HCEC 1CT (cell line): ENCODE measurements around the gene TMEM154.

Experiments
- DNase-seq: peaks from one replicate; pipeline ENCODE4 v3.0.0-alpha.2; 2017

TMEM154 gene

DNA sequence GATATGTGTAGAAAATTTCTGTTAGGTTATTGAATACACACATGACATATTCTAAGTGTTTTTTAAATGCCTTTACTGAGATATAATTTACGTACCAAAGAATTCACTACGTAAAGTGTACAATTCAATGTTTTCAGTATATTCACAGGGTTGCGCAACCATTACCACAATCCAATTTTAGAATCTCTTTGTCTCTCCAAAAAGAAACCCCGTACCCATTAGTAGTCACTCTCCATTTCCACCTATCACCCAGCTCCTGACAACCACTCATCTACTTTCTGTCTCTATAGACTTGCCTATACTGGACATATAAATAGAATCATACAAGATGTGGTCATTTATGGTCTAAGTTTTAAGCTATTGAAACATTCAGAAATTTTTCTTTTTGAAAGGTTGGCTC, 90.9 kb downstream of the TMEM154 start:
- no peak for DNase-seq

GRCh38 chr4:152587127-152587526, 92.7 kb downstream of the TMEM154 start:
- DNase-seq: no peak

DNA sequence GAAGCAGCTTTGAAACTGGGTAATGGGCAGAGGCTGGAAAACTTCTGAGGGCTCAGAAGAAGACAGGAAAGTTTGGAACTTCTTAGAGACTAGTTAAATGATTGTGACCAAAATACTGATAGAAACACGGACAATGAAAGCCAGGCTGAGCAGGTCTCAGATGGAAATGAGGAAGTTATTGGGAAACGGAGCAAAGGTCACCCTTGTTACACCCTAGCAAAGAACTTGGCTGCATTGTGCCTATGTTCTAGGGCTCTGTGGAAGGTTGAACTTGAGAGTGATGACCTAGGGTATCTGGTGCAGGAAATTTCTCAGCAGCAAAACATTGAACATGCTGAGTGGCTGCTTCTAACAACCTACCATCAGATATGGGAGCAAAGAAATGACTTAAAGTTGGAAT, 93.1 kb downstream of the TMEM154 start:
- no peak for DNase-seq

GRCh38 chr4:152585023-152585441, 94.8 kb downstream of the TMEM154 start:
- no peak for DNase-seq

DNA sequence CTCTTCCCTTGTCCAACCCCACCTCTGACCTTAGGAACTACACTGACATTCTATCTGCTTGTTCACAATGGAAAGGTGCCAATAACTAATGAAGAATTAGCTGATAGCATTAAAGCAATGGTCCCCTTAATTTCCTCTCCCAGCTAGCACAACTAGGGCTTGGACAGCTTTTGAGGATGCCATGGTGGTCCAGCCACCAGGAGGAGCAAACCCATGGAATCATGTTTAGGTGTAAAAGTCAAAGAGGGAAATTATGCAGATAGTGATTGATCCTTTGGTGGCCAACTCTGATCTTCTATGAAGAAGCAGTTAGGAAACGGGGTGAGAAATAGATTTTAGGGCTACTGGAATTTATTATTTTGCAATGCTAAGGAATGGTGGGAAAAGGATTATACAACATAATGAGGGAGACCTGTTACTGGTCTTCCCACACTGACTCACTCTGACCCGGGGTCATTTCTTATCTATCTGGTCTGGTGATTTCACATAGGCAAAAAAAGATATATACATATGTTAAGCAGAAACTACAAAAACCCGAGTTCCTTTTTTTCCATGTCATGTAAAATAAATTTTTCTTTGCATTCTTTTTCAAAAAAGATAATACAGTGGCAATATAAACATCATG, 98.1 kb downstream of the TMEM154 start:
- DNase-seq: no peak

DNA sequence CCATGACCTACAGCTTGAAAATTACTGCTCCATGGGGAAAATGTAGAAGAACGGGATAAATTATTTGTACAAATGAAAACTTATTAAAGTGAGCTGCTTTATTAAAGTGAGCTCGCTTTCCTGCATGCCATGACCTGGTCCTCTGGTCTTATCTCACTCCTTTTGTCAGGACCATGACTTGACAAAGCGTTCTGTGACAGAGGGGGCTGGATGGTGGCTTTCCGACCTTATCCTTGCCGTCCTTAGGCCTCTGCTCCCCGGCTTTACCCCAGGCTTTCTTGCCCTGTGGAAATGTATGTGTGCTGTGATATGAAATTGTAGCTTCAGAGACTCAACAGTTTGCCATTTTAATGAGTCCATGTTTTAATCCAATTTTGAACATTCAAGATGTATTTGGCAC, 99.9 kb downstream of the TMEM154 start:
- DNase-seq: no peak

DNA sequence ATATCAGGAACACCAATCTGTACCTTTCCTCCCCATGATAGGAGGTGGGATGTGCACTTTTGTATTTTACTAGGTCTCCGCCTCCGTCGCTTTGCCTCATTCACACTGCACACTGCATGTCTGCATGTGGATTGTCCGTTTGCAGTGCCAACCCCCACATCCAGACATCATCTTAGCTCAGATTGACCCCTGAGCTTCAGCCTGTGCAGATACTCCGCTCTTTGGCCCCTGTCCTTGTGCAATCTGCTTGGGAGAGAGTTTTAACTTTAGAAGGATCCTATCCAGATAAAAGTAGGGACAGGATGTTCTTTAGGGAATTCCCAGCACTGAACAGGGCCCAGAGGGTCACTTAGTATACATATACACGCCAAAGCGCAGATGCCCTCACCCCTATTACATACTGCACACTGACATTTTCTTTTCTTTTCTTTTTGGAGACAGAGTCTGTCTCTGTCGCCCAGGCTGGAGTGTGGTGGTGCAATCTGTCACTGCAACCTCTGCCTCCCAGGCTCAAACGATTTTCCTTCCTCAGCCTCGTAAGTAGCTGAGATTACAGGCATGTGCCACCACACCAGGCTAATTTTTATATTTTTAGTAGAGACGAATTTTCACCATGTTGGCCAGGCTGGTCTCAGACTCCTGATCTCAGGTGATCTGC, 100.6 kb downstream of the TMEM154 start:
- no peak for DNase-seq

DNA sequence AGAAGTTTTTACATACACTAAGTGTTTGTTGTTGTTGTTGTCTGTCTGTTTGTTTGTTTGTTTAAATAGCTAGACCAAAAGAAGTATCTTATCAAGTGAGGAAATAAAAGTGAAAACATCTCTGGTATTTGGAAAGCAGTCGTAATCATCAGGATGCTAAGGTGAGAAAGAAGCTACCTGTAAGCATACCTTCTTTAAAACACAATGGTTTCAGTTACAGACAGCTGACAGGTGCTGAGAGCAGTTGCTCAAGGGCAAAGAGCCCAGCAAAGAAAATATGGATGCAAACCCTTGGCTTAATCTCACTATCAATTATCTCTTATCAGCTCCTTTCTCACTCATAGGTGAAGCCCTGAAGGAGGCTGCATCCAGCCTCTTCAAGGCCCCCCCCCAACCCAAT, 101.1 kb downstream of the TMEM154 start:
- no peak for DNase-seq

DNA sequence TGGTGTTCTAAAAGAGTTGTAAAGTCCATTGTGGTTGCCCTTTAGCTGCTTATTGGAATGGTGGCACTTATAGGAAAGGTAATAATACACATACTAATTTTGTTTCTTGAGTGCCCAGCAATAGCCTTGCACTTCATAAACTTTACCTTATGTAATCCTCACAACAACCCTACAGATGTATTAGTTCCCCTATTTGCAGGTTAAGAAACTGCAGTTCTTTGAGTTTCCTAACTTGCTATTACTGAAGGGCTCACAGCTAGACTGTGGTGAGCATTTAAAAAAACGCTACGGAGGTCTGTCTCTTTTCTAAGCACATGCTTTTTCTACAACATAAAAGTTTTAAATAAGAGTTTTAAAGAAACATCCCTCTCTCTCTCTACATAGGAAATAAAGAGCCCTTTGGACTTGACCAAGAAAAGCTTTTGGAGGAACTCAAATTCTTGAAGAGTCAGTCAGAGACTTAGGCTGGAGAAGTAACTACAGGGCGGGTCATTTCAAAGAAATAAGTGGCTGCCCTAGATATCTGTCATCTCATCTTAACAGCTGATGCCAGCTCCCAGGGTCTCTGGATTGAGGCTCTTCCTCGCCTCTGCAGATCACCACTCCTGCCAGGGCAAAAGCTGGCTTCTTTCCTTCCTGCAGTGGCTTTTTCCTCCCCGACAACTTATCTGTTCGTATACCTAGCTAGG, 101.9 kb downstream of the TMEM154 start:
- DNase-seq: no peak

DNA sequence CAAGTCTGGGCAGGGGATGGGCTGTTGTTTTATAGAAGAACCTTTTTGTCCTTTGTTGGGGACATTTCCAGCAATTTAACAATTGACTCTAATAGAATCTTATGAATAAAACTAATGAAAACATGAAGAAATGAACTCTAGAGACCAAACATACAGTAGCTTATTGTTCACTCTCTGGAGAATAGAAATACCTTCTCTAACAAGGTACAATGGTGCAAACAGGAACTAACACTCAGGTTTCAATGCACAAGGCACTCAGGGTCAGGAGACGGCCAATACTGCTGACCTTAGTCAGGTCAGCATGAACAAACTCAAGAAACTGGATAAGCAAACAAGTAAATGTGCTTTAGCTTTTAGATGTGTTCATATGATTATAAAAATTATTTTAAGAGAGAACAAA, 104.3 kb downstream of the TMEM154 start:
- no peak for DNase-seq

GRCh38 chr4:152573861-152574260, 105.9 kb downstream of the TMEM154 start:
- DNase-seq: no peak

- peak; percentile 7 for DNase-seq
Observed at GRCh38 chr4:152572417-152573086, 107.2 kb downstream of the TMEM154 start.

DNA sequence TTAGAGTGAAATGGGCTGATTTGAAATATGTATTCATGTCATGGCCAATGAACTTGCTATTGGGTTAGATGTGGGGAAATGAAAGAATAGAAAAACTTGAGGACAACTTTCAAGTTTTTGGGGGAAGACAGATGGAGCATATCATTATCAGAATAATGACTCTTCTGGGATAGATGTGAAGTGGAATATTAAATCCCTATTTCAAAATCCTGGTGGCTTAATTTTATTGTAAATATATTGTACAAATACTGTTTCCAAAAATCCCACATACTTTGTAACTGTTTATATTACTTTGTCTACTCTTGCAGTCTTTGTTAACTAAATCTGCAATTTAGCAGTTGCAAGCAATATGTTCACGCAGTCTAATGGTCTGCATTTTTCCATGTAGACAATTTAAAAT, 108.0 kb downstream of the TMEM154 start:
- no peak for DNase-seq

DNA sequence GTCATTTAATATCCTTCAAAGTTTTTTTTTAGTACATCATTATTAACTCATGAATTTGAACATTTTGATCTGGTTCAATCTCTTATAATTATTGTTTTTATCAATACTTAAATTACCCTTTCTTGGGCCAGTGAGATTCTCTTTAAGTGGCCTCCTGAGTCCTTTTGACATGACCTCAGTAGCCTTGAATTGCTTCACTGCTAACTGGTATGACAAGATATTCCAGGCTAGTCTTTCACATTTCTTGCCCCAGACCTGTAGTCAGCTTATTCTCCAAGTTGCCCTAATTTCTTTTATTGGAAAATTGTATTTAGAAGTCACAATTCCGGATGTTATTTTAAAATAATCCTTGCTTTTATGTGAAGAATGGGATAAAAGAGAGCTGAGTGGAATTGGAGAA, 108.5 kb downstream of the TMEM154 start:
- no peak for DNase-seq
